ENCODE measurements around the gene COL4A4.

DNA sequence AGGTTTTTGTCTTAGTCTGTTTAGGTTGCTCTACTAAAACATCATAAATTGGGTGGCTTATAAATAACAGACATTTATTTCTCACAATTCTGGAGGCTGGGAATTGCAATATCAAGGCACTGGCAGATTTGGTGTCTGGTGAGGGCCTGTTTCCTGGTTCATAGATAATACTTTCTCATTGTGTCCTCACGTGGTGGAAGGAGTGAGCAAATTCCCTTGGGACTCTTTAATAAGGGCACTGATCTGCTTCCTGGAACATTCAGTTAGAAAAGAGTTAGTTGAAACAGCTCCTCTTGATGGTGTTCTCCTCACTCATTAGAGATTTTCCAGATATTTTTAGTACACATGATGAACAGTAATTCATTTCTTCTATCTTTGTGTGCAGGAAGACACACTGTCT is 22.7 kb upstream of the COL4A4 start:
- TF ChIP-seq, protein P1, sequence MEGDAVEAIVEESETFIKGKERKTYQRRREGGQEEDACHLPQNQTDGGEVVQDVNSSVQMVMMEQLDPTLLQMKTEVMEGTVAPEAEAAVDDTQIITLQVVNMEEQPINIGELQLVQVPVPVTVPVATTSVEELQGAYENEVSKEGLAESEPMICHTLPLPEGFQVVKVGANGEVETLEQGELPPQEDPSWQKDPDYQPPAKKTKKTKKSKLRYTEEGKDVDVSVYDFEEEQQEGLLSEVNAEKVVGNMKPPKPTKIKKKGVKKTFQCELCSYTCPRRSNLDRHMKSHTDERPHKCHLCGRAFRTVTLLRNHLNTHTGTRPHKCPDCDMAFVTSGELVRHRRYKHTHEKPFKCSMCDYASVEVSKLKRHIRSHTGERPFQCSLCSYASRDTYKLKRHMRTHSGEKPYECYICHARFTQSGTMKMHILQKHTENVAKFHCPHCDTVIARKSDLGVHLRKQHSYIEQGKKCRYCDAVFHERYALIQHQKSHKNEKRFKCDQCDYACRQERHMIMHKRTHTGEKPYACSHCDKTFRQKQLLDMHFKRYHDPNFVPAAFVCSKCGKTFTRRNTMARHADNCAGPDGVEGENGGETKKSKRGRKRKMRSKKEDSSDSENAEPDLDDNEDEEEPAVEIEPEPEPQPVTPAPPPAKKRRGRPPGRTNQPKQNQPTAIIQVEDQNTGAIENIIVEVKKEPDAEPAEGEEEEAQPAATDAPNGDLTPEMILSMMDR (conservative IDR thresholded peaks at IDR 0.05; ENCODE audit: low read depth, low read length), result no peak
- TF ChIP-seq RAD21 (IDR thresholded peaks at IDR 0.05; ENCODE audit: low read length) (no peak), POLR2A (IDR thresholded peaks at IDR 0.05; ENCODE audit: low read depth, low read length) (no peak), RCOR1 (IDR thresholded peaks at IDR 0.05; ENCODE audit: insufficient replicate concordance, low read length) (no peak), MAFK (IDR thresholded peaks at IDR 0.05; ENCODE audit: low read depth, low read length) (no peak)
- TF ChIP-seq, protein P2, sequence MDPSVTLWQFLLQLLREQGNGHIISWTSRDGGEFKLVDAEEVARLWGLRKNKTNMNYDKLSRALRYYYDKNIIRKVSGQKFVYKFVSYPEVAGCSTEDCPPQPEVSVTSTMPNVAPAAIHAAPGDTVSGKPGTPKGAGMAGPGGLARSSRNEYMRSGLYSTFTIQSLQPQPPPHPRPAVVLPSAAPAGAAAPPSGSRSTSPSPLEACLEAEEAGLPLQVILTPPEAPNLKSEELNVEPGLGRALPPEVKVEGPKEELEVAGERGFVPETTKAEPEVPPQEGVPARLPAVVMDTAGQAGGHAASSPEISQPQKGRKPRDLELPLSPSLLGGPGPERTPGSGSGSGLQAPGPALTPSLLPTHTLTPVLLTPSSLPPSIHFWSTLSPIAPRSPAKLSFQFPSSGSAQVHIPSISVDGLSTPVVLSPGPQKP (IDR thresholded peaks at IDR 0.05; ENCODE audit: borderline replicate concordance, low read depth, low read length), result no peak
